GM18867 (cell line): ENCODE measurements around the gene ATP2B2.

Experiments used
- ATAC-seq: cut with Tn5 transposase; IDR thresholded peaks from one replicate; pipeline ENCODE4 v1.9.1; 2021; ENCODE audit warnings: mild to moderate bottlenecking, moderate library complexity; ENCODE audit not compliant: unreplicated experiment

ATP2B2 gene

GRCh38 chr3:10370429-10370828, 135.0 kb downstream of the ATP2B2 start:
- no peak for ATAC-seq

- ATAC-seq = no peak
These were observed 136.9 kb downstream of the ATP2B2 start for GRCh38 chr3:10368512-10368911.

GRCh38 chr3:10367506-10367905, 137.9 kb downstream of the ATP2B2 start:
- no peak for ATAC-seq

GRCh38 chr3:10366651-10367101, 138.7 kb downstream of the ATP2B2 start:
- no peak for ATAC-seq

GRCh38 chr3:10365791-10366190, 139.6 kb downstream of the ATP2B2 start:
- no peak for ATAC-seq

- ATAC-seq = no peak
These were observed 140.1 kb downstream of the ATP2B2 start for GRCh38 chr3:10365316-10365715.

GRCh38 chr3:10364806-10365205, 140.6 kb downstream of the ATP2B2 start:
- no peak for ATAC-seq

- no peak for ATAC-seq
These were observed 141.5 kb downstream of the ATP2B2 start for GRCh38 chr3:10363935-10364334.

- no peak for ATAC-seq
These were observed 144.0 kb downstream of the ATP2B2 start for GRCh38 chr3:10361375-10361774.

- ATAC-seq = no peak
These were observed 144.9 kb downstream of the ATP2B2 start for GRCh38 chr3:10360478-10360877.

GRCh38 chr3:10359761-10360161, 145.6 kb downstream of the ATP2B2 start:
- no peak for ATAC-seq

- no peak for ATAC-seq
These were observed 146.9 kb downstream of the ATP2B2 start for GRCh38 chr3:10358309-10358980.

- ATAC-seq = no peak
These were observed 147.6 kb downstream of the ATP2B2 start for GRCh38 chr3:10357592-10358308.

- no peak for ATAC-seq
These were observed 148.3 kb downstream of the ATP2B2 start for GRCh38 chr3:10357095-10357494.

GRCh38 chr3:10356461-10356981, 148.9 kb downstream of the ATP2B2 start:
- no peak for ATAC-seq

GRCh38 chr3:10354361-10355015, 150.9 kb downstream of the ATP2B2 start:
- ATAC-seq = no peak

- ATAC-seq = no peak
These were observed 151.6 kb downstream of the ATP2B2 start for GRCh38 chr3:10353661-10354360.

- ATAC-seq = no peak
These were observed 152.2 kb downstream of the ATP2B2 start for GRCh38 chr3:10353160-10353559.

- ATAC-seq = no peak
These were observed 153.1 kb downstream of the ATP2B2 start for GRCh38 chr3:10352146-10352911.

- no peak for ATAC-seq
These were observed 154.2 kb downstream of the ATP2B2 start for GRCh38 chr3:10351013-10351735.
